T47D (cell line): ENCODE results near the gene SNRPD1.
"Not testable (repeated sequence)": the region's sequence is repeated elsewhere in the genome, so short reads cannot be mapped to it uniquely, and the experiment has no call there.

ENCODE experiments used
- DNase-seq, 2 experiments: peaks; one replicate each; pipeline versions ENCODE4 v3.0.0 to v3.0.0-alpha.2; 2011 to 2012; ENCODE audit warnings: low read depth in 1 of 2, low spot score in 1 of 2
- JUND ChIP-seq: IDR thresholded peaks from 2 replicates; pipeline ENCODE4 v1.6.1; 2012; ENCODE audit warnings: low read depth
- in situ Hi-C: cut with HindIII; loops from 2 replicates; pipeline ENCODE4 v1.10.0; 2016; ENCODE audit warnings: low sequenced_read_pairs, low pct_unique_long_range_greater_than_20kb

SNRPD1 gene

GRCh38 chr18:21612125-21613039 lies at the start of gene SNRPD1:
Gene SNRPD1 (plus strand): TSS chr18:21612314. CDS start chr18:21612430, 116 bp downstream.
- in situ Hi-C loops, result no loop called here
- DNase-seq, result peak; percentile 77 to 91
- no peak for TF ChIP-seq JUND

- no peak for DNase-seq
- no peak for TF ChIP-seq JUND
- in situ Hi-C loops, result no loop called here
These were observed 40.3 kb upstream of the SNRPD1 start for GRCh38 chr18:21571772-21572171.

DNA sequence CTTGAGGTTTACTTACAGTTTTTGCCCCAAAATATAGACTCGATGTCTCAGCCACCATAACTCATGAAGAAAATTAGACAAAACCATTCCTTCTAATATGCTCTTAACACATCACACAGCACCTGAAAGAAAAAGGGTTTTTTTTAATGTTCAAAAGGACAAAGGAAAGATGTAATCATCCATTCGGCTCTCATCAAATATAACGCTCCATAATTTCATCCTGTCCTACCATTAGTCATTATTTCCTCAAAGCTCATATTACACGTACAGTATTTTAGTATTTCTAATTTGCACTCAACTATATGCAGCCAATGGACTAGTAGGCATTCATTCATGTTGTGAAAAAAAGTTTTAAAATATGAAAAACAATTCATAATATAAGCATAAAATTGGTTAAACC lies 36.5 kb upstream of the SNRPD1 start:
- no peak for DNase-seq
- TF ChIP-seq JUND, result no peak
- in situ Hi-C loops, result no loop called here

GRCh38 chr18:21584391-21584790 lies 27.7 kb upstream of the SNRPD1 start:
- in situ Hi-C loops, result no loop called here
- TF ChIP-seq JUND, result no peak
- no peak for DNase-seq

DNA sequence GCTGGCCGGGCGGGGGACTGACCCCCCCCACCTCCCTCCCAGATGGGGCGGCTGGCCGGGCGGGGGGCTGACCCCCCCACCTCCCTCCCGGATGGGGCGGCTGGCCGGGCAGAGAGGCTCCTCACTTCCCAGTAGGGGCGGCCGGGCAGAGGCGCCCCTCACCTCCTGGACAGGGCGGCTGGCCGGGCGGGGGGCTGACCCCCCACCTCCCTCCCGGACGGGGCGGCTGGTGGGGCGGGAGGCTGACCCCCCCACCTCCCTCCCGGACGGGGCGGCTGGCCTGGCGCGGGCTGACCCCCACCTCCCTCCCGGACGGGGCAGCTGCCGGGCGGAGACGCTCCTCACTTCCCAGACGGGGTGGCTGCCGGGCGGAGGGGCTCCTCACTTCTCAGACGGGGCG lies 19.8 kb upstream of the SNRPD1 start:
- in situ Hi-C loops, DNase-seq: not testable (repeated sequence)

- no peak for TF ChIP-seq JUND
- in situ Hi-C loops, result no loop called here
- no peak for DNase-seq
These were observed 18.4 kb upstream of the SNRPD1 start for GRCh38 chr18:21593540-21594257.

GRCh38 chr18:21597620-21598019 lies 14.5 kb upstream of the SNRPD1 start:
- DNase-seq, result no peak
- TF ChIP-seq JUND, result no peak
- in situ Hi-C loops, result no loop called here

DNA sequence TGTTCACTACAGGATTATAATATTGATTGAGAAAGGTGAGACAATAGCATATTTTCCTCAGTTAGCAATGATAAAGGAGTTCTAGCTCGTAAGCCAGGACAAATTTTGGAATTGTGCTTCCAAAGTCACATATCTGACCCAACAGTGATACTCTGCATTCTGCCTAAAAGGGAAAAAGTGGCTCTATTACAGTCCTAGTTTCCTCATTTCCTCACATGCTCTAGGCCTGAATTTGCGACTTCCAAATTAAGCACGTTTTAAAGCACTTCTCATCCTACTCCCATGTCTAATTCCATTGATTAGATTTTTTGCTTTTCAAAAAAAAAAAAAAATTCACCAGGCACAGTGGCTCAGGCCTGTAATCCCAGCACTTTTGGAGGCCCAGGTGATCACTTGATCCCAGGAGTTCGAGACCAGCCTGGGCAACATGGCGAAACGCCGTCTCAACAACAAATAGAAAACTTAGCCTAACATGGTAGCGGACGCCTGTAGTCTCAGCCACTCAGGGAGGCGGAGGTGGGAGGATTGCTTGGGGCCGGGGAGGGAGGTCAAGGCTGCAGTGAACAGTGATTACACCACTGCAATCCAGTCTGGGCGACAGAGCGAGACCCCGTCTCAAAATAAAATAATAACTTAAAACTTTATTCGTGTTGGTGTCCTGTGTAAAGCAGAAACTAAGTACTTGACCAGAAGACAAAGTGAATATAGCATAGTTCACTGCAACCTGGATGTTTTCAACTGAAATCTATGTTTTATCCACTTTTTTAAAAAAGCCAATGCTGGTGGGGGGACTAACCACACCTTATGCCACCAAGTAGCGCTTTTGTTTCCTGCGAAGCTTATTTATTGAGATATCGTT lies 13.2 kb upstream of the SNRPD1 start:
- in situ Hi-C loops, result no loop called here

DNA sequence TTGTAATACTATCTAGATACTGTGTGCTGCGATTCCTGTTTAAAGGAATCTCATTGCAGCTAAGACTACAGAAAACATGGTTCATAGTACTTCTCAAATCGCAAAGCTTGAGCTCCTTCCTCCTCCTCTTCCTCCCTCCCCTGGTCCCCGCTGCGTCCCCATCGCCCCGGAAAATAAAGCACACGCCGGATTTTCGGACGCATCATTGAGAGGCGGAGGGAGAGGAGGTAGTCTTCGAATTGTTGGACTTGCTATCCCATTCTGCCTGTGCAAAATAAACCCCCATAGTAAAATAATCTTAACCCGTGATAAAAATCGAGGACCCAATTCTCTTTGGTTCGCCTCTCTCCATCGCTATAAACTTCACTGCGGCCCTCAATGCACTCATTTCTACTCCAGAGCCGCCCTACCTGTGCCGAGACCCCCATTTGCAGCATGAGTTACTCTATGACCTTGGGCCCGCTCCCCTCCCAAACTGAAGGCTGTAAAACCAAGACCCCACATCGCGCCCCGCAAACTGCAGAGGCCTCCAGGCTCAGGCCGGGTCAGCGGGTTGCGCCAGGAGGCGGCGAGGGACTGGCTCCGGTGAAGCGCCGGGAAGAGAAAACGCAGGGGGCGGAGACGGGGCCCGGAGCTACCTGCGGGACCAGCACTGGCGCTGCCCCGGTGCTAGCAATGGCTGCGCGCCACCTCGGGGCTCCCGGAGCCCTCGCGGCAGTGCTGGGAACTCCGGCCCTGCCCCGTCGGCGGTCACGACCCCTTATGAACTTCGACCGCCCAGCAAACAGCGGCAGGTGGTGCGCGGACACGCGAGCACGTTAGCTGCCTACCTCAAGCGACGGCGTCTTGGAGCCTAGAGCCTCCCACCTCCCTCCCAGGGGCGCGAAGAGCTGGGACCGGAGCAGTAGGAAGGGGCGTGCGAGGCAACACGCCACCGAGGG lies 12.3 kb upstream of the SNRPD1 start:
- TF ChIP-seq JUND, result no peak
- DNase-seq, result peak; percentile 9 to 36
- in situ Hi-C loops, result no loop called here

More for the DNA sequence above, 13.2 kb upstream of the SNRPD1 start:
- TF ChIP-seq JUND, result no peak
- peak in 1 of 2 experiments; percentile 51 for DNase-seq

- no peak for TF ChIP-seq JUND
- peak; percentile 81 to 98 for DNase-seq
- in situ Hi-C loops, result no loop called here
These were observed 11.3 kb upstream of the SNRPD1 start, which contains the start of gene ESCO1 for GRCh38 chr18:21600526-21601410. Gene ESCO1 (minus strand): TSS chr18:21600704. CDS start chr18:21574843, 25,861 bp downstream.

- in situ Hi-C loops, result no loop called here
- DNase-seq, result no peak
- TF ChIP-seq JUND, result no peak
These were observed 9.9 kb upstream of the SNRPD1 start for GRCh38 chr18:21602299-21602587.
